HEK293 (cell line): ENCODE results near the gene NR3C1.

ENCODE experiments used
- CTCF ChIA-PET: fragments of 350-600 bp; formaldehyde crosslinking; extraction: SDS; loops from one replicate; lab custom pipeline; 2021; ENCODE audit warnings: antibody characterized with exemption; lab: Yijun Ruan, JAX
- POLR2A ChIA-PET: fragments of 300-600 bp; formaldehyde crosslinking; extraction: SDS; loops from one replicate; lab custom pipeline; 2020; ENCODE audit warnings: antibody characterized with exemption, inconsistent platforms; lab: Yijun Ruan, JAX
- H3K27ac ChIP-seq: fragments of 200-500 bp; sonication (Bioruptor generic); 2 replicates; pipeline ENCODE4 v1.5.1; 2014; ENCODE audit warnings: low read depth, low read length, control low read depth, inconsistent platforms; ENCODE audit errors: extremely low read depth
- H3K36me3 ChIP-seq, 2 experiments: fragments of 200-500 bp in 1 of 2; sonication (Bioruptor generic) in 1 of 2; 1 replicate in 1 of 2; 2 replicates in 1 of 2; pipeline ENCODE4 v1.5.1; 2014 to 2017; ENCODE audit warnings: inconsistent platforms in 2 of 2, low read length in 2 of 2; ENCODE audit not compliant: control insufficient read depth in 2 of 2, insufficient read depth in 1 of 2
- H3K4me1 ChIP-seq: fragments of 200-500 bp; sonication (Bioruptor generic); 2 replicates; pipeline ENCODE4 v1.5.1; 2014; ENCODE audit warnings: mild to moderate bottlenecking, low read length, inconsistent platforms; ENCODE audit not compliant: control insufficient read depth, insufficient read depth
- H3K4me3 ChIP-seq: 2 replicates; pipeline ENCODE4 v1.5.1; 2011; ENCODE audit warnings: low read depth, mild to moderate bottlenecking, control low read depth, low read length, moderate library complexity
- H3K9me3 ChIP-seq: fragments of 200-500 bp; sonication (Bioruptor generic); 2 replicates; pipeline ENCODE4 v1.5.1; 2014; ENCODE audit warnings: low read depth, low read length, inconsistent platforms; ENCODE audit not compliant: control insufficient read depth, insufficient read depth
- MZF1 ChIP-seq: fragments of 450-650 bp; formaldehyde crosslinking; IDR thresholded peaks from 2 replicates; pipeline ENCODE4 v1.5.1; 2017; ENCODE audit warnings: missing biosample characterization, missing genetic modification characterization, borderline replicate concordance
- SETDB1 ChIP-seq: IDR thresholded peaks from one replicate; pipeline ENCODE4 v1.6.1; 2017; ENCODE audit warnings: mild to moderate bottlenecking, low read length, moderate library complexity, mixed read lengths; ENCODE audit not compliant: insufficient read length
- ZNF132 ChIP-seq: fragments of 450-650 bp; formaldehyde crosslinking; IDR thresholded peaks from 2 replicates; pipeline ENCODE4 v1.5.1; 2017; ENCODE audit warnings: missing biosample characterization, missing genetic modification characterization, borderline replicate concordance
- ZNF133 ChIP-seq: fragments of 450-650 bp; formaldehyde crosslinking; IDR thresholded peaks from 2 replicates; pipeline ENCODE4 v1.5.1; 2016; ENCODE audit warnings: missing biosample characterization, missing genetic modification characterization
- ZNF221 ChIP-seq: fragments of 450-650 bp; formaldehyde crosslinking; IDR thresholded peaks from 2 replicates; pipeline ENCODE4 v1.5.1; 2017; ENCODE audit warnings: missing biosample characterization, missing genetic modification characterization, borderline replicate concordance
- ZNF335 ChIP-seq: fragments of 450-650 bp; formaldehyde crosslinking; conservative IDR thresholded peaks from 2 replicates; pipeline ENCODE4 v1.5.1; 2016; ENCODE audit warnings: missing biosample characterization, missing genetic modification characterization
- ZNF354C ChIP-seq: fragments of 450-650 bp; formaldehyde crosslinking; IDR thresholded peaks from 2 replicates; pipeline ENCODE4 v1.5.1; 2016; ENCODE audit warnings: missing biosample characterization, missing genetic modification characterization, low read depth, borderline replicate concordance
- ZNF37A ChIP-seq: fragments of 450-650 bp; IDR thresholded peaks from 2 replicates; pipeline ENCODE4 v1.5.1; 2018; ENCODE audit warnings: missing biosample characterization, missing genetic modification characterization
- ZNF426 ChIP-seq: fragments of 450-650 bp; formaldehyde crosslinking; IDR thresholded peaks from 2 replicates; pipeline ENCODE4 v1.5.1; 2017; ENCODE audit warnings: missing biosample characterization, missing genetic modification characterization, mild to moderate bottlenecking, inconsistent platforms, moderate library complexity
- ZNF555 ChIP-seq: fragments of 450-650 bp; formaldehyde crosslinking; conservative IDR thresholded peaks from 2 replicates; pipeline ENCODE4 v1.5.1; 2017; ENCODE audit warnings: missing biosample characterization, mild to moderate bottlenecking, missing genetic modification characterization, inconsistent platforms
- ZNF707 ChIP-seq: fragments of 450-650 bp; formaldehyde crosslinking; IDR thresholded peaks from 2 replicates; pipeline ENCODE4 v1.5.1; 2016; ENCODE audit warnings: missing biosample characterization, missing genetic modification characterization
- ZNF785 ChIP-seq: fragments of 450-650 bp; formaldehyde crosslinking; IDR thresholded peaks from 2 replicates; pipeline ENCODE4 v1.5.1; 2016; ENCODE audit warnings: missing biosample characterization, missing genetic modification characterization
- ZNF830 ChIP-seq: fragments of 450-650 bp; IDR thresholded peaks from 2 replicates; pipeline ENCODE4 v1.5.0; 2018; ENCODE audit warnings: missing biosample characterization, missing genetic modification characterization, low read depth, mild to moderate bottlenecking, moderate library complexity
- ZSCAN30 ChIP-seq: fragments of 450-650 bp; IDR thresholded peaks from 2 replicates; pipeline ENCODE4 v1.5.1; 2018; ENCODE audit warnings: missing biosample characterization, mild to moderate bottlenecking, missing genetic modification characterization, moderate library complexity
- TF ChIP-seq, protein P1 (sequence below): fragments of 450-650 bp; formaldehyde crosslinking; IDR thresholded peaks from 2 replicates; pipeline ENCODE4 v1.5.1; 2017; ENCODE audit warnings: missing biosample characterization, missing genetic modification characterization
- TF ChIP-seq, protein P2 (sequence below): fragments of 450-650 bp; formaldehyde crosslinking; IDR thresholded peaks from 2 replicates; pipeline ENCODE4 v1.5.1; 2016; ENCODE audit warnings: missing biosample characterization, missing genetic modification characterization
- TF ChIP-seq, protein P3 (sequence below): fragments of 450-650 bp; formaldehyde crosslinking; IDR thresholded peaks from 2 replicates; pipeline ENCODE4 v1.5.1; 2017; ENCODE audit warnings: missing biosample characterization, missing genetic modification characterization
- TF ChIP-seq, protein P4 (sequence below): fragments of 450-650 bp; formaldehyde crosslinking; IDR thresholded peaks from 2 replicates; pipeline ENCODE4 v1.5.1; 2017; ENCODE audit warnings: missing biosample characterization, missing genetic modification characterization

Gene NR3C1

DNA sequence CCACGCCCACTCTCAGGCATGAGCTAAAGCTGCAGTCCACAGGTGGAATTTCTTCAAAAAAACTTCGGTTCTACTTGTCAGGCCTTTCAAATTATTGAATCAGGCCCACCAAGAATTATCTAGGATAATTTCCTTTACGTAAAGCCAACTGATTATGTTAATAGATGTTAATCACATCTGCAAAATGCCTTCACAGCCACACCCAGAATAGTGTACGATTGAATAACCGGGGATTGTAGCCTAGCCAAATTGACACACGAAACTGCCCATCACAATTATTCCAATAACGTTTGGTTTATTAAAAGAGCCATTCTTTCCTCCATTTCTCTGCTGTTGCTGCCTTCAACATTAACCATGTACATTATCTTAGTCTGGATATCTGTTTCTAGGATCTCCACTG, 148.7 kb downstream of the NR3C1 start:
- Histone ChIP-seq H3K36me3 (no peaks in the 10 kb centered on the region), H3K27ac (no peak overlapping the region), H3K4me1 (no peaks in the 10 kb centered on the region), H3K4me3 (no peak overlapping the region), H3K9me3 (no peaks in the 10 kb centered on the region)
- ChIA-PET CTCF (interaction anchor here (0.8 kb wide), 1 partner anchor 144 kb away, joined by 3 read pairs; no protein-coding TSS in a partner anchor), POLR2A (no interaction called here)
- TF ChIP-seq, protein P1, sequence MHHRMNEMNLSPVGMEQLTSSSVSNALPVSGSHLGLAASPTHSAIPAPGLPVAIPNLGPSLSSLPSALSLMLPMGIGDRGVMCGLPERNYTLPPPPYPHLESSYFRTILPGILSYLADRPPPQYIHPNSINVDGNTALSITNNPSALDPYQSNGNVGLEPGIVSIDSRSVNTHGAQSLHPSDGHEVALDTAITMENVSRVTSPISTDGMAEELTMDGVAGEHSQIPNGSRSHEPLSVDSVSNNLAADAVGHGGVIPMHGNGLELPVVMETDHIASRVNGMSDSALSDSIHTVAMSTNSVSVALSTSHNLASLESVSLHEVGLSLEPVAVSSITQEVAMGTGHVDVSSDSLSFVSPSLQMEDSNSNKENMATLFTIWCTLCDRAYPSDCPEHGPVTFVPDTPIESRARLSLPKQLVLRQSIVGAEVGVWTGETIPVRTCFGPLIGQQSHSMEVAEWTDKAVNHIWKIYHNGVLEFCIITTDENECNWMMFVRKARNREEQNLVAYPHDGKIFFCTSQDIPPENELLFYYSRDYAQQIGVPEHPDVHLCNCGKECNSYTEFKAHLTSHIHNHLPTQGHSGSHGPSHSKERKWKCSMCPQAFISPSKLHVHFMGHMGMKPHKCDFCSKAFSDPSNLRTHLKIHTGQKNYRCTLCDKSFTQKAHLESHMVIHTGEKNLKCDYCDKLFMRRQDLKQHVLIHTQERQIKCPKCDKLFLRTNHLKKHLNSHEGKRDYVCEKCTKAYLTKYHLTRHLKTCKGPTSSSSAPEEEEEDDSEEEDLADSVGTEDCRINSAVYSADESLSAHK = peak; percentile 71; the same call in 1 of the 2 replicates
- TF ChIP-seq ZNF785 (tag by site-specific recombination) = no peak
- TF ChIP-seq, protein P2, sequence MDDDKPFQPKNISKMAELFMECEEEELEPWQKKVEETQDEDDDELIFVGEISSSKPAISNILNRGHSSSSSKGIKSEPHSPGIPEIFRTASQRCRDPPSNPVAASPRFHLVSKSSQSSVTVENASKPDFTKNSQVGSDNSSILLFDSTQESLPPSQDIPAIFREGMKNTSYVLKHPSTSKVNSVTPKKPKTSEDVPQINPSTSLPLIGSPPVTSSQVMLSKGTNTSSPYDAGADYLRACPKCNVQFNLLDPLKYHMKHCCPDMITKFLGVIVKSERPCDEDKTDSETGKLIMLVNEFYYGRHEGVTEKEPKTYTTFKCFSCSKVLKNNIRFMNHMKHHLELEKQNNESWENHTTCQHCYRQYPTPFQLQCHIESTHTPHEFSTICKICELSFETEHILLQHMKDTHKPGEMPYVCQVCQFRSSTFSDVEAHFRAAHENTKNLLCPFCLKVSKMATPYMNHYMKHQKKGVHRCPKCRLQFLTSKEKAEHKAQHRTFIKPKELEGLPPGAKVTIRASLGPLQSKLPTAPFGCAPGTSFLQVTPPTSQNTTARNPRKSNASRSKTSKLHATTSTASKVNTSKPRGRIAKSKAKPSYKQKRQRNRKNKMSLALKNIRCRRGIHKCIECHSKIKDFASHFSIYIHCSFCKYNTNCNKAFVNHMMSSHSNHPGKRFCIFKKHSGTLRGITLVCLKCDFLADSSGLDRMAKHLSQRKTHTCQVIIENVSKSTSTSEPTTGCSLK (tag by site-specific recombination) = no peak

DNA sequence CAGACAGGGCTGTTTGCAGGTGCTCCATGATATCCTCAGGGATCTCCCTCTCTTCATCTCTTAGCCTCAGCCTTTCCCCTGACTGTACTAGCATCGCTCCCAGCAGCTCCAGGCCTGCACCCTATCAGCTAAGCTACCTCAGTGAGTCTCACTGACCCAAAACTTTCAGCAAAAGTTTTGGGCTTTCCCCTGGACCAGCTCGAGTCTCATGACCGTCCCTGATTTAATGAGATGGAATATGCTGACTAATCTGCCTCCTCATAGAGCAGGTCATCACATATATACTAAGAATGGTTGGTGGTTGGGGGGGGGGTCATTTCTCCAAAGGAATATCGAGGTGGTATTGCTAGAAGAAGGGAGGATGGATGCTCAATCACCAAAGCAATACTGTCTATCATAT, 151.5 kb downstream of the NR3C1 start:
- Histone ChIP-seq H3K9me3 (no peaks in the 10 kb centered on the region), H3K27ac (no peak overlapping the region), H3K36me3 (no peaks in the 10 kb centered on the region), H3K4me3 (no peak overlapping the region), H3K4me1 (no peaks in the 10 kb centered on the region)
- CTCF ChIA-PET = interaction anchor here (0.7 kb wide), 1 partner anchor 152 kb away, joined by 3 read pairs; the partner anchor contains the start of gene NR3C1
- TF ChIP-seq, protein P3, sequence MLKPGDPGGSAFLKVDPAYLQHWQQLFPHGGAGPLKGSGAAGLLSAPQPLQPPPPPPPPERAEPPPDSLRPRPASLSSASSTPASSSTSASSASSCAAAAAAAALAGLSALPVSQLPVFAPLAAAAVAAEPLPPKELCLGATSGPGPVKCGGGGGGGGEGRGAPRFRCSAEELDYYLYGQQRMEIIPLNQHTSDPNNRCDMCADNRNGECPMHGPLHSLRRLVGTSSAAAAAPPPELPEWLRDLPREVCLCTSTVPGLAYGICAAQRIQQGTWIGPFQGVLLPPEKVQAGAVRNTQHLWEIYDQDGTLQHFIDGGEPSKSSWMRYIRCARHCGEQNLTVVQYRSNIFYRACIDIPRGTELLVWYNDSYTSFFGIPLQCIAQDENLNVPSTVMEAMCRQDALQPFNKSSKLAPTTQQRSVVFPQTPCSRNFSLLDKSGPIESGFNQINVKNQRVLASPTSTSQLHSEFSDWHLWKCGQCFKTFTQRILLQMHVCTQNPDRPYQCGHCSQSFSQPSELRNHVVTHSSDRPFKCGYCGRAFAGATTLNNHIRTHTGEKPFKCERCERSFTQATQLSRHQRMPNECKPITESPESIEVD = no peak
- no peak for TF ChIP-seq ZNF37A (tag by site-specific recombination)
- no peak for TF ChIP-seq ZNF830 (tag by site-specific recombination)
- TF ChIP-seq ZNF335 (tag by site-specific recombination) = no peak
- TF ChIP-seq, protein P4, sequence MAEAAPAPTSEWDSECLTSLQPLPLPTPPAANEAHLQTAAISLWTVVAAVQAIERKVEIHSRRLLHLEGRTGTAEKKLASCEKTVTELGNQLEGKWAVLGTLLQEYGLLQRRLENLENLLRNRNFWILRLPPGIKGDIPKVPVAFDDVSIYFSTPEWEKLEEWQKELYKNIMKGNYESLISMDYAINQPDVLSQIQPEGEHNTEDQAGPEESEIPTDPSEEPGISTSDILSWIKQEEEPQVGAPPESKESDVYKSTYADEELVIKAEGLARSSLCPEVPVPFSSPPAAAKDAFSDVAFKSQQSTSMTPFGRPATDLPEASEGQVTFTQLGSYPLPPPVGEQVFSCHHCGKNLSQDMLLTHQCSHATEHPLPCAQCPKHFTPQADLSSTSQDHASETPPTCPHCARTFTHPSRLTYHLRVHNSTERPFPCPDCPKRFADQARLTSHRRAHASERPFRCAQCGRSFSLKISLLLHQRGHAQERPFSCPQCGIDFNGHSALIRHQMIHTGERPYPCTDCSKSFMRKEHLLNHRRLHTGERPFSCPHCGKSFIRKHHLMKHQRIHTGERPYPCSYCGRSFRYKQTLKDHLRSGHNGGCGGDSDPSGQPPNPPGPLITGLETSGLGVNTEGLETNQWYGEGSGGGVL (tag by site-specific recombination) = no peak
- TF ChIP-seq ZNF132 = no peak
- TF ChIP-seq ZNF555 (tag by site-specific recombination) = no peak
- TF ChIP-seq ZNF707 = no peak
- TF ChIP-seq ZNF354C (tag by site-specific recombination) = no peak
- no peak for TF ChIP-seq ZSCAN30
- no peak for TF ChIP-seq MZF1
- TF ChIP-seq ZNF426 = no peak
- TF ChIP-seq ZNF221 (tag by site-specific recombination) = no peak
- no peak for TF ChIP-seq SETDB1
- TF ChIP-seq ZNF133 (tag by site-specific recombination) = no peak
- TF ChIP-seq ZNF785 (tag by site-specific recombination) = no peak
- POLR2A ChIA-PET = no interaction called here
